Left ventricle myocardium inferior (tissue), 1 donor: Measurements from ENCODE around the gene PLSCR2. TPM values are rescaled to one million over a fixed set of nuclear protein-coding genes. Genes with fewer than 3 reads are reported as not detected.
"Not testable (repeated sequence)": the region's sequence is repeated elsewhere in the genome, so short reads cannot be mapped to it uniquely, and the experiment has no call there.

Experiments used
- DNase-seq: peaks from one replicate; pipeline ENCODE4 v3.0.0-alpha.2; 2020
- H3K27ac ChIP-seq: fragments of 200-600 bp; replicated peaks from 2 replicates; pipeline ENCODE4 v1.8.0; 2021
- H3K27me3 ChIP-seq: fragments of 200-600 bp; 2 replicates; pipeline ENCODE4 v1.8.0; 2021; ENCODE audit warnings: low read depth
- H3K36me3 ChIP-seq: fragments of 200-600 bp; 2 replicates; pipeline ENCODE4 v1.8.0; 2021
- H3K4me1 ChIP-seq: fragments of 200-600 bp; 2 replicates; pipeline ENCODE4 v1.8.0; 2021
- H3K4me3 ChIP-seq: fragments of 200-600 bp; 2 replicates; pipeline ENCODE4 v1.8.0; 2021; ENCODE audit warnings: mild to moderate bottlenecking, moderate library complexity
- H3K9me3 ChIP-seq: fragments of 200-600 bp; replicated peaks from 2 replicates; pipeline ENCODE4 v1.8.0; 2021
- intact Hi-C: fragments of 100-400 bp; cut with micrococcal nuclease; formaldehyde crosslinking; loops from one replicate; pipeline ENCODE4 v1.11.0; 2022
- total RNA-seq: library from RNA; stranded (reverse); fragmentation: NEBNext Ultra II Directional; extraction: Animal tissue kit (Norgen Biotek cat#: 25700); gene quantifications from one replicate; pipeline ENCODE4 v1.2.1, GENCODE V29; 2021
- TF ChIP-seq, protein P1 (sequence below): fragments of 200-600 bp; IDR thresholded peaks from 2 replicates; pipeline ENCODE4 v1.8.0; 2021; ENCODE audit warnings: antibody characterized with exemption, mild to moderate bottlenecking, borderline replicate concordance
- donor health status: DM: no; HTN: yes; CAD: no; lungs with severe emphysema.

PLSCR2 gene
- total RNA-seq, 1 donor from 2014 or later = not detected

- intact Hi-C loops = no loop called here
These were observed 32.4 kb upstream of the PLSCR2 start for GRCh38 chr3:146501752-146502151.

DNA sequence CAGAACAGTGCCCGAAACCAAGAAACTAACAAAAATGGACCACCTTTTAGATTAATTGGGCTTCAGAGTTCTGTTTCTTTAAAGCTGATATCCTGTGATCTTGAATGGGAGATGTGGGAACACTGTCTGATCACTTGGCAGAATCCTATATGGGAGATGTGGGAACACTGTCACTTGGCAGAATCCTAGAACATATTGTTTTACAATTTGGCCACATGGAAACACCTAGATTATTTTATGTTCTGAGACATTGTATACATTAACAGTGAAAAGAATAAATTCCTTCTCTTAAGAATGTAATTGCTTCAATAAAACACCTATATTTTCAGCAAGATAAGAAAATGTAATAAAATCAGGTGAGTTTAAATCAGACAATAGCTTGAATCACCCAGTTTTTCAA is 30.3 kb upstream of the PLSCR2 start:
- intact Hi-C loops = no loop called here
- Histone ChIP-seq H3K36me3 (no peaks in the 10 kb centered on the region), H3K27ac (no peak overlapping the region), H3K4me1 (peaks cover 2% of the 10 kb centered on the region), H3K4me3 (no peak overlapping the region), H3K9me3 (no peaks in the 10 kb centered on the region), H3K27me3 (no peaks in the 10 kb centered on the region)
- TF ChIP-seq, protein P1, sequence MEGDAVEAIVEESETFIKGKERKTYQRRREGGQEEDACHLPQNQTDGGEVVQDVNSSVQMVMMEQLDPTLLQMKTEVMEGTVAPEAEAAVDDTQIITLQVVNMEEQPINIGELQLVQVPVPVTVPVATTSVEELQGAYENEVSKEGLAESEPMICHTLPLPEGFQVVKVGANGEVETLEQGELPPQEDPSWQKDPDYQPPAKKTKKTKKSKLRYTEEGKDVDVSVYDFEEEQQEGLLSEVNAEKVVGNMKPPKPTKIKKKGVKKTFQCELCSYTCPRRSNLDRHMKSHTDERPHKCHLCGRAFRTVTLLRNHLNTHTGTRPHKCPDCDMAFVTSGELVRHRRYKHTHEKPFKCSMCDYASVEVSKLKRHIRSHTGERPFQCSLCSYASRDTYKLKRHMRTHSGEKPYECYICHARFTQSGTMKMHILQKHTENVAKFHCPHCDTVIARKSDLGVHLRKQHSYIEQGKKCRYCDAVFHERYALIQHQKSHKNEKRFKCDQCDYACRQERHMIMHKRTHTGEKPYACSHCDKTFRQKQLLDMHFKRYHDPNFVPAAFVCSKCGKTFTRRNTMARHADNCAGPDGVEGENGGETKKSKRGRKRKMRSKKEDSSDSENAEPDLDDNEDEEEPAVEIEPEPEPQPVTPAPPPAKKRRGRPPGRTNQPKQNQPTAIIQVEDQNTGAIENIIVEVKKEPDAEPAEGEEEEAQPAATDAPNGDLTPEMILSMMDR = no peak
- DNase-seq = no peak

More at GRCh38 chr3:146501752-146502151, 32.4 kb upstream of the PLSCR2 start:
- no peak for DNase-seq
- Histone ChIP-seq H3K4me3 (no peak overlapping the region), H3K27ac (no peak overlapping the region), H3K9me3 (no peaks in the 10 kb centered on the region), H3K36me3 (no peaks in the 10 kb centered on the region), H3K27me3 (no peaks in the 10 kb centered on the region), H3K4me1 (peaks cover 20% of the 10 kb centered on the region)
- TF ChIP-seq, protein P1 = no peak

DNA sequence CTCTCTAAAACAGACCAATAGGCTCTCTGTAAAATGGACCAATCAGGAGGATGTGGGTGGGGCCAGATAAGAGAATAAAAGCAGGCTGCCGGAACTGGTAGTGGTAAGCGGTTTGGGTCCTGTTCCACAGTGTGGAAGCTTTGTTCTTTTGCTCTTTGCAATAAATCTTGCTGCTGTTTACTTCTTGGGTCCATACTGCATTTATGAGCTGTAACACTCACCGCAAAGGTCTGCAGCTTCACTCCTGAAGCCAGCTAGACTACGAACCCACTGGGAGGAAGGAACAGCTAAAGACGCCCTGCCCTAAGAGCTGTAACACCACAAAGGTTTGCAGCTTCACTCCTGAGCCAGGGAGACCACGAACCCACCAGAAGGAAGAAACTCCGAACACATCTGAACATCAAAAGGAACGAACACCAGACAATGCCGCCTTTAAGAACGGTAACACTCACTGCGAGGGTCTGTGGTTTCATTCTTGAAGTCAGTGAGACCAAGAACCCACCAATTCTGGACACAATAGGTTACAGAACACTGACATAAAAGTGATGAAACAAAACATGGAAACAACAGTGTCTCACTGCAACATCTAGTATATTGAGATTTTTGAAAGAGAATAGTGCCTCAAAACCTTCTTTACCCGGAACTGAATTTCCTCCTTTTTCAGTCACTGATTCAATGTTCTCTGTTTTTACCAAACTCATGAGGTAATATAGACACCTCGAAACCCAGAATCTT is 28.8 kb upstream of the PLSCR2 start:
- Histone ChIP-seq H3K4me1 (no peaks in the 10 kb centered on the region), H3K9me3 (peaks cover 2% of the 10 kb centered on the region), H3K27me3 (no peaks in the 10 kb centered on the region), H3K36me3 (no peaks in the 10 kb centered on the region), H3K27ac (no peak overlapping the region), H3K4me3 (no peak overlapping the region)
- intact Hi-C loops = no loop called here
- TF ChIP-seq, protein P1 = no peak
- DNase-seq = no peak

GRCh38 chr3:146497145-146497843 is 27.9 kb upstream of the PLSCR2 start:
- H3K36me3 ChIP-seq, intact Hi-C loops, H3K4me3 ChIP-seq, H3K27ac ChIP-seq, H3K4me1 ChIP-seq, H3K27me3 ChIP-seq, DNase-seq: not testable (repeated sequence)
- H3K9me3 ChIP-seq = peaks cover 11% of the 10 kb centered on the region

DNA sequence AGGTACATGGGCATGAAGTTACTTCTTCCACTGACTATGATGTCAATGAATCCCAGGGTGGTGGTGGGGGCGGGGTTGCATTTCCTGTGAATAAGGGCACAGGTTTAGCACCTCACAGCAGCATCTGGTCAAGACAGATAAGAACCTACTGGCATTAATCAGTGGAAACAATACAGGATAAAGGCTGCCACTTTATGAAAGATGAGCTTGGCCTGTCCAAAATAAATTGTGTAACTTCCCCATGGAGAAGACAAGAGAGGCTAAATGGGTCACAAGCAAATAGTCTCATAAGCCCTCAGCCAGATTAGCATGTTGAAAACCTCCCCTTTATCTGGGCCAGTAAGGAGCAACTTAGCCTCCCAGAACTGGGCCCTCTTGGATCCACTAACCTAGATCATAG is 27.4 kb upstream of the PLSCR2 start:
- Histone ChIP-seq H3K4me1 (no peaks in the 10 kb centered on the region), H3K4me3 (no peak overlapping the region), H3K36me3 (no peaks in the 10 kb centered on the region), H3K27ac (no peak overlapping the region), H3K9me3 (peaks cover 15% of the 10 kb centered on the region), H3K27me3 (no peaks in the 10 kb centered on the region)
- DNase-seq = no peak
- intact Hi-C loops = no loop called here
- TF ChIP-seq, protein P1 = no peak

- H3K9me3 ChIP-seq = peaks cover 19% of the 10 kb centered on the region
- TF ChIP-seq, protein P1 = no peak
These were observed 26.9 kb upstream of the PLSCR2 start for GRCh38 chr3:146496251-146496650.

More at GRCh38 chr3:146496251-146496650, 26.9 kb upstream of the PLSCR2 start:
- no peaks in the 10 kb centered on the region for H3K4me1 ChIP-seq
- no peak overlapping the region for H3K4me3 ChIP-seq
- no peaks in the 10 kb centered on the region for H3K27me3 ChIP-seq
- H3K27ac ChIP-seq = no peak overlapping the region
- intact Hi-C loops = no loop called here
- DNase-seq = no peak
- no peaks in the 10 kb centered on the region for H3K36me3 ChIP-seq
